Measurements from ENCODE around the gene NAA80.

DNA sequence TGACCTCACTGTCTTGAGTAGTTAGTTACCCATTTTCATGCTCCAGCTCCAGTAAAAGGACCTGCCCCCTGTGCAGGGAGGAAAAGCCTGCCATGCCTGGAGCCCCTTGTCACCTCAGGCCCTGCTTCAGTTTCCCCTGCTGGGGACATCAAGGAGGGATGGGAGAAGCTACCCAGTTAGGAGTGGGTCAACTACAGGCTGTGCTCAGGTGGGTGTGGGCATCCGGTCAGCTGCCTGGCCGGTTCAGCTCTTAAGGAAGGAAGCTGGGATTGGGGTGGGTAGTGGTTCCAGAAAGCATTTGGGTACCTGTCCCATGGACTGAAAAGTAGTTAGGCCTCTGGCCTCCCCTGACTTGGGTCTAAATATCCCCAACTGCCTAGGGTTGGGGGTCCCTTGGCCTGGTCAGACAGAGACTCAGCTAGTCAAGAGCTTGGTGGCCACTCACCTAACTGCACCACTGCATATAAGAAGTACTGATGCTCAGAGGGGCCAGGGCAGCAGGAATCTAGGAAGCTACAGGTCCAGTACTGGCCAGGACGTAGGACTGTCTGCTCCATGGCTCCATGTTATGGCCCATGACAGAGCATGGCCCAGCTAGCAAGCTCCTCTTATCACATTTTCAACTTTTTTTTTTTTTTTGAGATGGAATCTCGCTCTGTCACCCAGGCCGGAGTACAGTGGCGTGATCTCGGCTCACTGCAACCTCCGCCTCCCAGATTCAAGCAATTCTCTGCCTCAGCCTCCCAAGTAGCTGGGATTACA lies 19.8 kb downstream of the NAA80 start:
- TF ChIP-seq, protein P1, sequence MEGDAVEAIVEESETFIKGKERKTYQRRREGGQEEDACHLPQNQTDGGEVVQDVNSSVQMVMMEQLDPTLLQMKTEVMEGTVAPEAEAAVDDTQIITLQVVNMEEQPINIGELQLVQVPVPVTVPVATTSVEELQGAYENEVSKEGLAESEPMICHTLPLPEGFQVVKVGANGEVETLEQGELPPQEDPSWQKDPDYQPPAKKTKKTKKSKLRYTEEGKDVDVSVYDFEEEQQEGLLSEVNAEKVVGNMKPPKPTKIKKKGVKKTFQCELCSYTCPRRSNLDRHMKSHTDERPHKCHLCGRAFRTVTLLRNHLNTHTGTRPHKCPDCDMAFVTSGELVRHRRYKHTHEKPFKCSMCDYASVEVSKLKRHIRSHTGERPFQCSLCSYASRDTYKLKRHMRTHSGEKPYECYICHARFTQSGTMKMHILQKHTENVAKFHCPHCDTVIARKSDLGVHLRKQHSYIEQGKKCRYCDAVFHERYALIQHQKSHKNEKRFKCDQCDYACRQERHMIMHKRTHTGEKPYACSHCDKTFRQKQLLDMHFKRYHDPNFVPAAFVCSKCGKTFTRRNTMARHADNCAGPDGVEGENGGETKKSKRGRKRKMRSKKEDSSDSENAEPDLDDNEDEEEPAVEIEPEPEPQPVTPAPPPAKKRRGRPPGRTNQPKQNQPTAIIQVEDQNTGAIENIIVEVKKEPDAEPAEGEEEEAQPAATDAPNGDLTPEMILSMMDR (IDR thresholded peaks at IDR 0.05; ENCODE audit: insufficient read depth, low read depth, low read length) = no peak
- TF ChIP-seq EZH2 (IDR thresholded peaks at IDR 0.05; ENCODE audit: insufficient read depth, low read length) = no peak

All from astrocyte (in vitro differentiated cells and primary cell).